ENCODE results near the gene FRAS1.

DNA sequence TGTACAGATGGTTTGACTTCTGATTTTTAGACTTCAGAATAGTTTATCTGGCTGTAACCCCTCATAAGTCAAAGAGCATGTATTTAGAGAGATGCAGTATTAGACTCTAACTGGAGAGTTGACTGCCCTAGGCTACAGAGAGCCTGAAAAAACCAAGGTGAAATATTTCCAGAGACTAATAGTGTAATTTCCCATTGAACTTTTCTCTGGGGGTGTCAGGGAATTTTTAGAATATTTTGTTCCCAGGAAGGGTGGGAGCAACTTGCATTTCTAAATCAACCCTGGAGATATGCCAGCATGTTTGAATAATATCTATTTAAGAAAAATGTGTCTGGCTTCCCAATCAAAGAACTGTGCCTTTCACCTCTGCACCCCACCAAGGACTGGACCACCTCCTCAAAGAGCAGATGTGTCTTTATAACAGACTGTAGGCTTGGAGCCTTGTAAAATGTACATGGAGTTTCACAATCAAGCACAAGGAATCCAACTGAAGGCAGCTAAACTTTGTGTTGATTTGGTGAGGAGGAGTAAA lies 496.5 kb downstream of the FRAS1 start:
- TF ChIP-seq, protein P1, sequence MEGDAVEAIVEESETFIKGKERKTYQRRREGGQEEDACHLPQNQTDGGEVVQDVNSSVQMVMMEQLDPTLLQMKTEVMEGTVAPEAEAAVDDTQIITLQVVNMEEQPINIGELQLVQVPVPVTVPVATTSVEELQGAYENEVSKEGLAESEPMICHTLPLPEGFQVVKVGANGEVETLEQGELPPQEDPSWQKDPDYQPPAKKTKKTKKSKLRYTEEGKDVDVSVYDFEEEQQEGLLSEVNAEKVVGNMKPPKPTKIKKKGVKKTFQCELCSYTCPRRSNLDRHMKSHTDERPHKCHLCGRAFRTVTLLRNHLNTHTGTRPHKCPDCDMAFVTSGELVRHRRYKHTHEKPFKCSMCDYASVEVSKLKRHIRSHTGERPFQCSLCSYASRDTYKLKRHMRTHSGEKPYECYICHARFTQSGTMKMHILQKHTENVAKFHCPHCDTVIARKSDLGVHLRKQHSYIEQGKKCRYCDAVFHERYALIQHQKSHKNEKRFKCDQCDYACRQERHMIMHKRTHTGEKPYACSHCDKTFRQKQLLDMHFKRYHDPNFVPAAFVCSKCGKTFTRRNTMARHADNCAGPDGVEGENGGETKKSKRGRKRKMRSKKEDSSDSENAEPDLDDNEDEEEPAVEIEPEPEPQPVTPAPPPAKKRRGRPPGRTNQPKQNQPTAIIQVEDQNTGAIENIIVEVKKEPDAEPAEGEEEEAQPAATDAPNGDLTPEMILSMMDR (IDR thresholded peaks at IDR 0.05): no peak
- no peak for TF ChIP-seq POLR2A (IDR thresholded peaks at IDR 0.05)
